H1 (cell line): ENCODE results near the gene BPIFA2. TPM values are rescaled to one million over a fixed set of nuclear protein-coding genes. Genes with fewer than 3 reads are reported as not detected.

Experiments
- CTCF ChIA-PET: fragments of 300-600 bp; sonication (Branson Sonifier 250); formaldehyde crosslinking; loops from one replicate; lab custom pipeline; 2021; ENCODE audit not compliant: partially characterized antibody; lab: Charles Lee
- POLR2A ChIA-PET: fragments of 300-600 bp; sonication (Branson Sonifier 250); formaldehyde crosslinking; loops from one replicate; lab custom pipeline; 2021; ENCODE audit warnings: inconsistent platforms; ENCODE audit not compliant: partially characterized antibody; lab: Charles Lee
- DNase-seq, 2 experiments: peaks; one replicate each; pipeline versions ENCODE4 v3.0.0 to v3.0.0-alpha.2; 2010 to 2022; ENCODE audit warnings: low spot score in 2 of 2, low read depth in 1 of 2, mixed read lengths in 1 of 2
- FAIRE-seq: peaks from 2 replicates; lab custom pipeline; 2011; peaks lifted over from hg19 to GRCh38; lab: Jason Lieb, UNC
- H2AFZ ChIP-seq: 2 replicates; pipeline ENCODE4 v1.8.1; 2012; ENCODE audit warnings: low read length, inconsistent platforms
- H2AK5ac ChIP-seq: 2 replicates; pipeline ENCODE4 v1.6.1; 2013; ENCODE audit warnings: low read depth, low read length
- H2BK120ac ChIP-seq: replicated peaks from 2 replicates; pipeline ENCODE3; 2013; ENCODE audit warnings: low read depth, low read length, inconsistent platforms
- H2BK12ac ChIP-seq: 2 replicates; pipeline ENCODE4 v1.6.1; 2013; ENCODE audit warnings: low read depth, low read length
- H2BK15ac ChIP-seq: 2 replicates; pipeline ENCODE4 v1.6.1; 2013; ENCODE audit warnings: low read length
- H2BK20ac ChIP-seq: 2 replicates; pipeline ENCODE4 v1.6.1; 2013; ENCODE audit warnings: low read length
- H2BK5ac ChIP-seq: 2 replicates; pipeline ENCODE4 v1.6.1; 2013; ENCODE audit warnings: low read depth, low read length
- H3K14ac ChIP-seq: 2 replicates; pipeline ENCODE4 v1.6.1; 2013; ENCODE audit warnings: inconsistent platforms; ENCODE audit not compliant: insufficient read length
- H3K18ac ChIP-seq: 2 replicates; pipeline ENCODE4 v1.6.1; 2013; ENCODE audit warnings: low read length; ENCODE audit errors: extremely low read depth
- H3K23ac ChIP-seq: 2 replicates; pipeline ENCODE4 v1.6.1; 2013; ENCODE audit warnings: inconsistent platforms; ENCODE audit not compliant: insufficient read length
- H3K23me2 ChIP-seq: 2 replicates; pipeline ENCODE4 v1.6.1; 2013; ENCODE audit warnings: low read depth, low read length
- H3K27ac ChIP-seq: 2 replicates; pipeline ENCODE4 v1.6.1; 2011; ENCODE audit warnings: low read depth, low read length, inconsistent platforms
- H3K27me3 ChIP-seq, 4 experiments: replicated peaks in 1 of 4; 1 replicate in 1 of 4; 2 replicates in 3 of 4; pipeline versions ENCODE4 v1.6.1 to v1.8.1; 2011 to 2013; ENCODE audit warnings: low read length in 3 of 4, mild to moderate bottlenecking in 3 of 4, inconsistent platforms in 2 of 4, mixed read lengths in 2 of 4, moderate library complexity in 1 of 4; ENCODE audit not compliant: control insufficient read depth in 3 of 4, insufficient read depth in 3 of 4; ENCODE audit errors: extremely low read depth in 1 of 4
- H3K36me3 ChIP-seq, 4 experiments: 2 replicates each; pipeline versions ENCODE4 v1.6.1 to v1.8.1; 2011 to 2013; ENCODE audit warnings: mild to moderate bottlenecking in 4 of 4, low read length in 3 of 4, moderate library complexity in 2 of 4, control low read depth in 1 of 4, inconsistent platforms in 1 of 4; ENCODE audit not compliant: insufficient read depth in 4 of 4, control insufficient read depth in 2 of 4
- H3K4ac ChIP-seq: replicated peaks from 2 replicates; pipeline ENCODE3; 2013; ENCODE audit warnings: low read length, low read depth, mixed read lengths, inconsistent platforms; ENCODE audit not compliant: insufficient read length
- H3K4me1 ChIP-seq, 4 experiments: replicated peaks in 1 of 4; 1 replicate in 1 of 4; 2 replicates in 3 of 4; pipeline versions ENCODE4 v1.6.1 to v1.8.1; 2011 to 2013; ENCODE audit warnings: low read length in 3 of 4, inconsistent platforms in 2 of 4, mixed read lengths in 1 of 4; ENCODE audit not compliant: insufficient read depth in 4 of 4, control insufficient read depth in 3 of 4
- H3K4me2 ChIP-seq, 2 experiments: 2 replicates each; pipeline versions ENCODE4 v1.6.1 to v1.8.1; 2011 to 2013; ENCODE audit warnings: low read depth in 2 of 2, low read length in 2 of 2, control low read depth in 1 of 2, inconsistent platforms in 1 of 2, mild to moderate bottlenecking in 1 of 2; ENCODE audit not compliant: insufficient read depth in 1 of 2
- H3K4me3 ChIP-seq, 4 experiments: fragments of 200-600, 300-600 bp in 1 of 4; sonication (generic), shearing (Covaris generic), sonication (Bioruptor Twin) in 1 of 4; 2 replicates each; pipeline versions ENCODE4 v1.5.1 to v1.8.1; 2011 to 2016; ENCODE audit warnings: low read length in 4 of 4, low read depth in 3 of 4, control low read depth in 2 of 4, inconsistent platforms in 2 of 4, mild to moderate bottlenecking in 2 of 4, mixed read lengths in 1 of 4, moderate library complexity in 1 of 4; ENCODE audit not compliant: insufficient read depth in 2 of 4; ENCODE audit errors: extremely low read depth in 1 of 4
- H3K56ac ChIP-seq: replicated peaks from 2 replicates; pipeline ENCODE3; 2013; ENCODE audit warnings: low read depth, mild to moderate bottlenecking, mixed read lengths, low read length, inconsistent platforms; ENCODE audit not compliant: insufficient read length
- H3K79me1 ChIP-seq: 2 replicates; pipeline ENCODE4 v1.6.1; 2013; ENCODE audit warnings: low read depth, low read length, control low read depth
- H3K79me2 ChIP-seq, 2 experiments: 2 replicates each; pipeline versions ENCODE4 v1.6.1 to v1.8.1; 2012 to 2013; ENCODE audit warnings: low read length in 2 of 2, mild to moderate bottlenecking in 2 of 2, inconsistent platforms in 1 of 2; ENCODE audit not compliant: insufficient read depth in 2 of 2, control insufficient read depth in 1 of 2
- H3K9ac ChIP-seq, 4 experiments: replicated peaks in 1 of 4; 1 replicate in 1 of 4; 2 replicates in 3 of 4; pipeline versions ENCODE4 v1.6.1 to v1.8.1; 2011 to 2013; ENCODE audit warnings: low read depth in 3 of 4, low read length in 3 of 4, control low read depth in 2 of 4, mild to moderate bottlenecking in 2 of 4, moderate library complexity in 2 of 4, inconsistent platforms in 1 of 4; ENCODE audit errors: extremely low read depth in 1 of 4
- H3K9me3 ChIP-seq, 2 experiments: 2 replicates each; pipeline versions ENCODE4 v1.6.1 to v1.8.1; 2012 to 2013; ENCODE audit warnings: mild to moderate bottlenecking in 2 of 2, moderate library complexity in 2 of 2, control low read depth in 1 of 2, inconsistent platforms in 1 of 2, low read depth in 1 of 2, low read length in 1 of 2, mixed read lengths in 1 of 2; ENCODE audit not compliant: insufficient read depth in 2 of 2
- H4K20me1 ChIP-seq, 2 experiments: replicated peaks in 1 of 2; 2 replicates each; pipeline versions ENCODE3 to v1.8.1; 2011 to 2013; ENCODE audit warnings: inconsistent platforms in 2 of 2, low read length in 2 of 2, mild to moderate bottlenecking in 1 of 2; ENCODE audit not compliant: insufficient read depth in 2 of 2, control insufficient read depth in 1 of 2
- H4K5ac ChIP-seq: 2 replicates; pipeline ENCODE4 v1.6.1; 2013; ENCODE audit warnings: low read length, low read depth, mixed read lengths, inconsistent platforms; ENCODE audit not compliant: insufficient read length
- H4K8ac ChIP-seq: 2 replicates; pipeline ENCODE4 v1.8.0; 2013; ENCODE audit warnings: mild to moderate bottlenecking, moderate library complexity, low read length, inconsistent platforms; ENCODE audit not compliant: insufficient read depth; ENCODE audit errors: extremely low read depth
- H4K91ac ChIP-seq: replicated peaks from 2 replicates; pipeline ENCODE3; 2013; ENCODE audit warnings: low read length, mixed read lengths, inconsistent platforms; ENCODE audit not compliant: insufficient read length
- BRCA1 ChIP-seq: IDR thresholded peaks from 2 replicates; pipeline ENCODE4 v1.6.1; 2012; ENCODE audit warnings: low read depth, low read length, improper control_type of control experiment
- EP300 ChIP-seq, 2 experiments: IDR thresholded peaks; 1 replicate in 1 of 2; 2 replicates in 1 of 2; pipeline ENCODE4 v1.6.1; 2011 to 2012; ENCODE audit warnings: low read depth in 2 of 2, low read length in 2 of 2, mild to moderate bottlenecking in 2 of 2, borderline replicate concordance in 1 of 2, inconsistent platforms in 1 of 2, moderate library complexity in 1 of 2
- EZH2 ChIP-seq: fragments of 200-600 bp; sonication (generic); IDR thresholded peaks from 2 replicates; pipeline ENCODE4 v1.7.1; 2012; ENCODE audit warnings: low read depth, mild to moderate bottlenecking, moderate library complexity, low read length, inconsistent platforms; ENCODE audit not compliant: severe bottlenecking
- KDM5A ChIP-seq: fragments of 200-600 bp; IDR thresholded peaks from 2 replicates; pipeline ENCODE4 v1.7.1; 2012; ENCODE audit warnings: mild to moderate bottlenecking, low read length, inconsistent platforms, mixed read lengths
- NANOG ChIP-seq: IDR thresholded peaks from 2 replicates; pipeline ENCODE4 v1.6.1; 2011; ENCODE audit warnings: low read length, low read depth, mild to moderate bottlenecking, inconsistent platforms; ENCODE audit not compliant: insufficient read depth, poor library complexity, severe bottlenecking
- WGBS, 2 experiments: shearing (Covaris generic) in 1 of 2; methylation state at CpG; one replicate each; pipeline versions ENCODE4 v1.1.6 to v1.1.7; 2013 to 2015; ENCODE audit warnings: low lambda C conversion rate in 2 of 2, mixed read lengths in 2 of 2, inconsistent platforms in 1 of 2, low coverage in 1 of 2, missing lambda C conversion rate in 1 of 2; ENCODE audit not compliant: insufficient replicate concordance in 2 of 2, insufficient coverage in 1 of 2, insufficient read length in 1 of 2; ENCODE audit errors: extremely low coverage in 1 of 2, missing lambda C conversion rate in 1 of 2; 5-methylcytosine and 5-hydroxymethylcytosine counted together
- polyA plus RNA-seq, 7 experiments: library from polyadenylated mRNA; depleted of rRNA in 3 of 7; stranded (reverse) in 5 of 7; unstranded in 2 of 7; fragments of >200 nt in 5 of 7; fragments of 200-250 nt in 2 of 7; gene quantifications; 1 replicate in 5 of 7; 2 replicates in 1 of 7; 4 replicates in 1 of 7; pipeline versions ENCODE4 v1.2.1 to v1.2.3, GENCODE V29; 2011 to 2013; ENCODE audit warnings: missing spikeins in 2 of 7, mixed read lengths in 2 of 7
- total RNA-seq: library from RNA; stranded (reverse); fragmentation: NEBNext Ultra II Directional; extraction: Animal tissue kit (Norgen Biotek cat#: 25700); gene quantifications from 2 replicates; pipeline ENCODE4 v1.2.1, GENCODE V29; 2021

BPIFA2 gene
- total and polyA plus RNA-seq, 2 of the 8 experiments (the other 6 are each of a cell fraction or from before 2014, with no cell fraction given): not detected

GRCh38 chr20:33119725-33120720 is 47.9 kb upstream of the BPIFA2 start:
- Histone ChIP-seq H2AFZ (no peak overlapping the region), H3K23me2 (no peaks in the 10 kb centered on the region), H4K5ac (no peak overlapping the region), H3K4me2 (no peak overlapping the region), H3K14ac (no peak overlapping the region), H4K91ac (no peak overlapping the region), H3K36me3 (no peaks in the 10 kb centered on the region), H3K23ac (no peak overlapping the region), H2BK5ac (no peak overlapping the region), H2AK5ac (no peak overlapping the region), H2BK20ac (no peak overlapping the region), H2BK15ac (no peak overlapping the region), H3K79me2 (no peaks in the 10 kb centered on the region), H4K20me1 (no peaks in the 10 kb centered on the region), H4K8ac (no peak overlapping the region), H3K9ac (no peak overlapping the region), H3K4me1 (no peaks in the 10 kb centered on the region), H3K56ac (no peak overlapping the region), H3K4ac (no peak overlapping the region), H2BK12ac (no peak overlapping the region), H3K4me3 (no peak overlapping the region), H3K9me3 (peaks cover 3 to 7% of the 10 kb centered on the region in 2 experiments; a peak in 3 of 4 replicates), H3K79me1 (no peaks in the 10 kb centered on the region), H3K27me3 (no peaks in the 10 kb centered on the region), H2BK120ac (no peak overlapping the region), H3K18ac (no peak overlapping the region), H3K27ac (no peak overlapping the region)
- TF ChIP-seq EZH2 (no peak), NANOG (no peak), KDM5A (no peak), BRCA1 (no peak), EP300 (IDR thresholded peaks at IDR 0.05; ENCODE audit: borderline replicate concordance in 1 of 2, low read depth in 2 of 2, low read length in 2 of 2) (no peak)
- ChIA-PET POLR2A (no interaction called here), CTCF (interaction anchor here (1.1 kb wide), 1 partner anchor 167 kb away, joined by 3 read pairs; no protein-coding TSS in a partner anchor)
- FAIRE-seq: no peak
- 89% methylated on average over 3 of the region's 3 CpGs; no CpG with 5 or more reads in 1 of the 2 experiments for WGBS, 2 experiments
- DNase-seq: no peak
